ENCODE results near the gene NUMB. TPM values are rescaled to one million over a fixed set of nuclear protein-coding genes. Genes with fewer than 3 reads are reported as not detected.

NUMB gene
- 39.5 and 49.3 TPM in 2 replicates for total RNA-seq

DNA sequence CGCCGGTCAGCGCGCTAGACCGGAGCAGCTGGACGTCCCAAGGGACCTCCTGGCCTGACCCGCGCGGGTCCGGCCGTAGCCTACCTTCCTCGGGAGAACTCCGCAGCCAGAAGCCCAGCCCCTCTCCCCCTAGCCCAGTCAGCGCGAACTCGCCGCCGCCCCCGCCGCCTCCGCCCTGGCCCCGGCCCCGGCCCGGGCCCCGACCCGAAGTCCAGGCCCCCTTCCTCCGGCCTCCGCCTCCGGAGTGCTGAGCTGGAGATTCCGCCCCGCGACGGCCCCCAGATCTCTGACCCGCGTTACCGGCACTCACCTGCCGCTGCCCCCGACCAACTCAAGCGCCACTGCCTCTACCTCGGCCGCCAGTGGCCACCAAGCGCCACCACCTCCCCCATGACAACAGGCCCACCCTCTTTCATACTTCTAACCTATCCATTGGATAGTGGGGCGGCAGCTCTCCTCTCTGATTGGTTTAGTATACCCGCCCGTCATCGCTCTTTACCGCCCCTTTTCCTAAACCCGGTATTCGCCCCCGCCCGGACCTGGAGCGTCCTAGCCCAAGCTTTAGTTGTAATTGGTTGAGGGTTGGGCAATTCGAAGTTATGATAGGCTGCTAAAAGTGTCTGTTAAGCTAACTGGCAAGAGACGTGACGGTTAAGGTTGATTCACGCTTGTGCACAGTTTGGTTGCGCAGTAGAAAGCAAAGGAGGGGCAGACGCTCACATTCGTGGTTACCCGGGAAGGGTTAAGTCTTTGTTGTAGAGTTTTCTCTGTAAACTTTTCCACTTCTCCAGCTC is at the start of gene NUMB:
Gene NUMB (minus strand): TSS at position 364 of the 794 bp plus-strand sequence. CDS start 102,795 bp downstream, outside the sequence.

DNA sequence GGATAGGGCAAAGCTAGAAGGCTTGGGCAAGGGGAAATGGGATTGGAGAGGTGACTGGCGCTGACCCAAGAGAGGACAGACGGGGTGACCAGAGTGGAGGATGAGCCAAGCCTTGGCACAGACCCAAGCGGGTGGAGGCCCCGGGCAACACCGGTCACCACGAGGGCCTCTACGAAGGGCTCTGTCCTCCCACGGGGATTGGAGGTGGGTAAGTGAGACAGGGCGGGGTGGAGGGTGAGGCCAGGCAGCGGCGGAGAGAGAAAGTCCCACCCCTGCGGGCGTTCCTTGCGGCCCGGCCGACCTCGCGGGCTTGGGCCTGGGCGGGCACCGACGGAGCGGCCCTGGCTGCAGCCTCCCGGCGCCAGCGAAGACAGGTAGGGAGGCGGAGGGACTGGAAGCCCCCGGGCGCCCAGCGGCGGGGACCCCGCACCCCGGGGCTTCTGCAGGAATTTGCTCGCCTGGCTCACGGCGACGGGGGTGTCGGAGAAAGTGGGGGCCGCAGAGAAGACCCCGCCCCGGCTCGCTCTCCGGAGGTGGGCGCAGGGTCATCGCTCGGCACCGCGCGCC is 221.0 kb downstream of the NUMB start, which contains the start of gene PAPLN:
Gene PAPLN (plus strand): TSS at position 288 of the 567 bp plus-strand sequence. CDS start 2,273 bp downstream, outside the sequence.

Small RNA genes within 50 kb of the gene (small RNA-seq; reads per million reads assigned to genes)
- gene RNU6-419P: not detected

Other genes with a start within 250 kb of the NUMB start
- 3.6 and 6.8 TPM in 2 replicates for gene PAPLN, start 221.0 kb downstream of the NUMB start, total RNA-seq
- 24.3 and 26.1 TPM in 2 replicates for gene RIOX1, start 32.4 kb upstream of the NUMB start, total RNA-seq
- 2.8 and 17.0 TPM in 2 replicates for gene ACOT1, start 78.6 kb upstream of the NUMB start, total RNA-seq
- 0.24 TPM in 1 of 2 replicates, not detected in the other for gene HEATR4, start 100.4 kb upstream of the NUMB start, total RNA-seq
- gene ACOT2, start 110.7 kb upstream of the NUMB start, total RNA-seq: 48.0 and 59.5 TPM in 2 replicates
- gene ACOT4, start 133.3 kb upstream of the NUMB start, total RNA-seq: 0.73 and 1.5 TPM in 2 replicates
- gene ACOT6, start 154.0 kb upstream of the NUMB start, total RNA-seq: 0.16 TPM in 1 of 2 replicates, not detected in the other
- 6.7 and 10.6 TPM in 2 replicates for gene DNAL1, start 186.4 kb upstream of the NUMB start, total RNA-seq